Breast epithelium (tissue), 4 donors: ENCODE results near the gene TPRN. TPM values are rescaled to one million over a fixed set of nuclear protein-coding genes. Genes with fewer than 3 reads are reported as not detected.

Experiments
- DNase-seq, 2 donors: peaks; one replicate each; pipeline ENCODE4 v3.0.0-alpha.2; 2019; ENCODE audit warnings: low spot score in 2 of 2
- H3K27ac ChIP-seq, 2 donors: fragments of 200-600 bp; sonication (generic) in 1 of 2; one replicate each; pipeline ENCODE4 v1.5.1; 2016 to 2019; ENCODE audit warnings: mild to moderate bottlenecking in 1 of 2
- H3K27me3 ChIP-seq, 2 donors: fragments of 200-600 bp; sonication (generic) in 1 of 2; one replicate each; pipeline versions ENCODE4 v1.5.1 to v1.6.0; 2017 to 2019; ENCODE audit warnings: control low read depth in 1 of 2, mild to moderate bottlenecking in 1 of 2
- H3K36me3 ChIP-seq: fragments of 200-600 bp; one replicate; pipeline ENCODE4 v1.5.1; 2019
- H3K4me1 ChIP-seq, 2 donors: fragments of 200-600 bp; sonication (generic); one replicate each; pipeline ENCODE4 v1.5.1; 2016 to 2019; ENCODE audit warnings: control low read depth in 1 of 2
- H3K4me3 ChIP-seq, 3 donors: fragments of 200-600 bp; sonication (generic); 1 replicate in 2 of 3; 2 replicates in 1 of 3; pipeline ENCODE4 v1.5.1; 2016 to 2019; ENCODE audit warnings: mild to moderate bottlenecking in 3 of 3, moderate library complexity in 2 of 3
- H3K9me3 ChIP-seq, 2 donors: fragments of 200-600 bp; sonication (generic) in 1 of 2; one replicate each; pipeline ENCODE4 v1.5.1; 2016 to 2019; ENCODE audit warnings: control low read depth in 1 of 2
- CTCF ChIP-seq, 3 donors: fragments of 450-650 bp; IDR thresholded peaks; one replicate each; pipeline ENCODE4 v1.5.1; 2016 to 2017; ENCODE audit warnings: antibody characterized with exemption in 3 of 3, mild to moderate bottlenecking in 3 of 3, moderate library complexity in 3 of 3
- POLR2A ChIP-seq: fragments of 450-650 bp; IDR thresholded peaks from one replicate; pipeline ENCODE4 v1.6.1; 2016; ENCODE audit warnings: antibody characterized with exemption, mild to moderate bottlenecking, moderate library complexity
- POLR2AphosphoS5 ChIP-seq, 3 donors: sonication (generic); formaldehyde crosslinking; IDR thresholded peaks; one replicate each; pipeline ENCODE4 v1.6.1; 2017; ENCODE audit warnings: antibody characterized with exemption in 3 of 3
- intact Hi-C: fragments of 100-400 bp; cut with DNase I; formaldehyde crosslinking; loops from one replicate; pipeline ENCODE4 v1.15.1; 2023; ENCODE audit warnings: low total_unique reads
- total RNA-seq, 3 donors: library from RNA; depleted of rRNA; stranded (reverse); fragments of >200 nt; gene quantifications; one replicate each; pipeline ENCODE4 v1.1.0, GENCODE V29; 2016

The TPRN gene
- total RNA-seq, 3 donors from 2014 or later = 4.0 to 9.2 (median 8.5) TPM

- intact Hi-C loops = no loop called here
- Histone ChIP-seq H3K9me3 (no peaks in the 10 kb centered on the region), H3K36me3 (no peaks in the 10 kb centered on the region), H3K4me1 (peaks cover 0 to 25% of the 10 kb centered on the region in 2 donors), H3K4me3 (no peak overlapping the region), H3K27ac (no peak overlapping the region), H3K27me3 (no peaks in the 10 kb centered on the region)
- no peak for DNase-seq
- TF ChIP-seq POLR2AphosphoS5 (IDR thresholded peaks at IDR 0.05) (no peak), POLR2A (no peak), CTCF (IDR thresholded peaks at IDR 0.05) (no peak)
Observed at GRCh38 chr9:137215196-137215986, 14.8 kb upstream of the TPRN start.

- TF ChIP-seq POLR2AphosphoS5 (IDR thresholded peaks at IDR 0.05) (no peak), POLR2A (no peak), CTCF (IDR thresholded peaks at IDR 0.05) (no peak)
- H3K9me3 ChIP-seq = no peaks in the 10 kb centered on the region
- no peak for DNase-seq
- intact Hi-C loops = no loop called here
- H3K36me3 ChIP-seq = no peaks in the 10 kb centered on the region
- H3K27me3 ChIP-seq = no peaks in the 10 kb centered on the region
- H3K27ac ChIP-seq = no peak overlapping the region
- no peak overlapping the region for H3K4me3 ChIP-seq
- peaks cover 0 to 25% of the 10 kb centered on the region in 2 donors for H3K4me1 ChIP-seq
Observed at GRCh38 chr9:137214620-137215019, 14.1 kb upstream of the TPRN start.

- Histone ChIP-seq H3K36me3 (no peaks in the 10 kb centered on the region), H3K4me1 (peaks cover 0 to 17% of the 10 kb centered on the region in 2 donors), H3K27me3 (no peaks in the 10 kb centered on the region), H3K27ac (peak overlapping the region in 1 of 2 donors; percentile 74), H3K4me3 (peak overlapping the region in 2 of 3 donors; percentile 19 to 48), H3K9me3 (no peaks in the 10 kb centered on the region)
- TF ChIP-seq POLR2AphosphoS5 (IDR thresholded peaks at IDR 0.05) (no peak), CTCF (IDR thresholded peaks at IDR 0.05) (no peak), POLR2A (no peak)
- DNase-seq = no peak
- intact Hi-C loops = no loop called here
Observed at GRCh38 chr9:137213160-137214060, 12.9 kb upstream of the TPRN start.

- intact Hi-C loops = no loop called here
- TF ChIP-seq POLR2A = no peak
- no peak for TF ChIP-seq CTCF (IDR thresholded peaks at IDR 0.05)
- TF ChIP-seq POLR2AphosphoS5 (IDR thresholded peaks at IDR 0.05) = no peak
Observed at GRCh38 chr9:137212520-137212919, 12.0 kb upstream of the TPRN start.

More at GRCh38 chr9:137212520-137212919, 12.0 kb upstream of the TPRN start:
- Histone ChIP-seq H3K9me3 (no peaks in the 10 kb centered on the region), H3K36me3 (no peaks in the 10 kb centered on the region), H3K4me1 (peaks cover 0 to 8% of the 10 kb centered on the region in 2 donors), H3K27me3 (no peaks in the 10 kb centered on the region), H3K4me3 (peak overlapping the region in 2 of 3 donors; percentile 19 to 48), H3K27ac (no peak overlapping the region)
- no peak for DNase-seq
